Thyroid gland (tissue), 4 donors: ENCODE measurements around the gene CLDN20. TPM values are rescaled to one million over a fixed set of nuclear protein-coding genes. Genes with fewer than 3 reads are reported as not detected.
"Not testable (repeated sequence)": the region's sequence is repeated elsewhere in the genome, so short reads cannot be mapped to it uniquely, and the experiment has no call there.

ENCODE experiments used
- DNase-seq, 2 donors: peaks; one replicate each; pipeline ENCODE4 v3.0.0-alpha.2; 2019
- H3K27ac ChIP-seq, 3 donors: fragments of 200-600 bp; sonication (generic); 1 replicate in 2 of 3; 2 replicates in 1 of 3; pipeline ENCODE4 v1.5.1; 2016 to 2019; ENCODE audit warnings: mild to moderate bottlenecking in 1 of 3, moderate library complexity in 1 of 3
- H3K27me3 ChIP-seq: fragments of 200-600 bp; sonication (generic); one replicate; pipeline ENCODE4 v1.5.1; 2019
- H3K36me3 ChIP-seq, 2 donors: fragments of 200-600 bp; sonication (generic); one replicate each; pipeline ENCODE4 v1.5.1; 2016 to 2019
- H3K4me1 ChIP-seq, 2 donors: fragments of 200-600 bp; sonication (generic); one replicate each; pipeline ENCODE4 v1.5.1; 2017 to 2019
- H3K4me3 ChIP-seq, 3 donors: fragments of 200-600 bp; sonication (generic); replicated peaks in 1 of 3; 1 replicate in 2 of 3; 2 replicates in 1 of 3; pipeline ENCODE4 v1.5.1; 2016; ENCODE audit warnings: mild to moderate bottlenecking in 1 of 3
- H3K9me3 ChIP-seq: fragments of 200-600 bp; sonication (generic); one replicate; pipeline ENCODE4 v1.5.1; 2017
- CTCF ChIP-seq, 6 experiments: fragments of 200-600 bp in 3 of 6; fragments of 450-650 bp in 3 of 6; sonication (generic) in 3 of 6; IDR thresholded peaks; one replicate each; pipeline ENCODE4 v1.5.1; 2016 to 2019; ENCODE audit warnings: antibody characterized with exemption in 6 of 6, mild to moderate bottlenecking in 2 of 6, inconsistent platforms in 1 of 6, moderate library complexity in 1 of 6
- POLR2A ChIP-seq, 2 donors: fragments of 450-650 bp; IDR thresholded peaks; one replicate each; pipeline ENCODE4 v1.6.1; 2017; ENCODE audit warnings: antibody characterized with exemption in 2 of 2, mild to moderate bottlenecking in 2 of 2, moderate library complexity in 1 of 2
- WGBS, 2 donors: methylation state at CpG; one replicate each; pipeline ENCODE4 v1.1.5; 2017; 5-methylcytosine and 5-hydroxymethylcytosine counted together
- intact Hi-C: fragments of 100-400 bp; cut with DNase I; formaldehyde crosslinking; loops from one replicate; pipeline ENCODE4 v1.15.1; 2023
- total RNA-seq, 4 donors: library from RNA; depleted of rRNA; stranded (reverse); fragments of >200 nt; gene quantifications; one replicate each; pipeline ENCODE4 v1.2.3, GENCODE V29; 2016

The CLDN20 gene
- total RNA-seq, 4 donors from 2014 or later: not detected

- Histone ChIP-seq H3K4me1 (peaks cover 0 to 4% of the 10 kb centered on the region in 2 donors), H3K9me3 (no peaks in the 10 kb centered on the region), H3K36me3 (no peaks in the 10 kb centered on the region), H3K27ac (no peak overlapping the region), H3K27me3 (no peaks in the 10 kb centered on the region), H3K4me3 (no peak overlapping the region)
- intact Hi-C loops: no loop called here
- no peak for DNase-seq
- 95 to 96% methylated on average over 2 of the region's 2 CpGs for WGBS, 2 donors
- TF ChIP-seq POLR2A (IDR thresholded peaks at IDR 0.05) (no peak), CTCF (IDR thresholded peaks at IDR 0.05) (no peak)
These were observed 47.8 kb downstream of the CLDN20 start for GRCh38 chr6:155311583-155311982.

GRCh38 chr6:155312950-155313349 is 49.1 kb downstream of the CLDN20 start:
- H3K9me3 ChIP-seq, H3K36me3 ChIP-seq, H3K4me3 ChIP-seq, DNase-seq, H3K27ac ChIP-seq, H3K27me3 ChIP-seq, H3K4me1 ChIP-seq, intact Hi-C loops: not testable (repeated sequence)
- 90 to 91% methylated on average over 7 of the region's 7 CpGs for WGBS, 2 donors

GRCh38 chr6:155313602-155314091 is 49.8 kb downstream of the CLDN20 start:
- no peaks in the 10 kb centered on the region for H3K9me3 ChIP-seq
- TF ChIP-seq CTCF (IDR thresholded peaks at IDR 0.05): no peak
- TF ChIP-seq POLR2A (IDR thresholded peaks at IDR 0.05): no peak
- no peak for DNase-seq
- H3K4me1 ChIP-seq: peaks cover 0 to 4% of the 10 kb centered on the region in 2 donors
- intact Hi-C loops: no loop called here
- H3K36me3 ChIP-seq: no peaks in the 10 kb centered on the region
- peak overlapping the region; percentile 38 to 74 (median 49) for H3K4me3 ChIP-seq
- no peaks in the 10 kb centered on the region for H3K27me3 ChIP-seq
- 2% methylated on average over 12 to 15 of the region's 15 CpGs for WGBS, 2 donors
- H3K27ac ChIP-seq: peak overlapping the region in 2 of 3 donors; percentile 79 to 86

- Histone ChIP-seq H3K27ac (peak within 1 kb of the TSS; percentile 79 to 86 (median 80)), H3K36me3 (no peaks in the 10 kb centered on the region), H3K9me3 (no peaks in the 10 kb centered on the region), H3K4me1 (peaks cover 0 to 4% of the 10 kb centered on the region in 2 donors), H3K27me3 (no peaks in the 10 kb centered on the region), H3K4me3 (peak within 1 kb of the TSS; percentile 38 to 74 (median 49))
- intact Hi-C loops: no loop called here
- no peak for TF ChIP-seq CTCF (IDR thresholded peaks at IDR 0.05)
- peak; percentile 61 to 91 for TF ChIP-seq POLR2A (IDR thresholded peaks at IDR 0.05)
- peak; percentile 99 for DNase-seq
- WGBS, 2 donors: 0% methylated on average over 8 to 22 of the region's 52 CpGs
These were observed 50.4 kb downstream of the CLDN20 start, which contains the start of gene TFB1M for GRCh38 chr6:155314092-155314772. TSS of gene TFB1M (minus strand) at chr6:155314484. CDS start at chr6:155314428, 56 bp downstream.

- WGBS, 2 donors: 4 to 6% methylated on average over 17 to 20 of the region's 20 CpGs
- no peaks in the 10 kb centered on the region for H3K27me3 ChIP-seq
- no peaks in the 10 kb centered on the region for H3K9me3 ChIP-seq
- intact Hi-C loops: no loop called here
- H3K27ac ChIP-seq: peak overlapping the region; percentile 79 to 86 (median 80)
- H3K36me3 ChIP-seq: no peaks in the 10 kb centered on the region
- H3K4me1 ChIP-seq: peaks cover 0 to 4% of the 10 kb centered on the region in 2 donors
- DNase-seq: peak; percentile 57
- TF ChIP-seq CTCF (IDR thresholded peaks at IDR 0.05) (no peak), POLR2A (IDR thresholded peaks at IDR 0.05) (no peak)
- H3K4me3 ChIP-seq: peak overlapping the region in 2 of 3 donors; percentile 35 to 74
These were observed 51.1 kb downstream of the CLDN20 start for GRCh38 chr6:155314773-155315515.
